ENCODE results near the gene ZDHHC19. TPM values are rescaled to one million over a fixed set of nuclear protein-coding genes. Genes with fewer than 3 reads are reported as not detected.
A peak's percentile ranks its signal among the peaks of the same experiment; 100 is the strongest.
"Not testable (repeated sequence)": the region's sequence is repeated elsewhere in the genome, so short reads cannot be mapped to it uniquely, and the experiment has no call there.

The ZDHHC19 gene
- total and polyA plus RNA-seq, 9 donors: 0.24 to 0.32 TPM; not detected in 7

- not testable (repeated sequence) for H3K27ac ChIP-seq (ENCODE audit: low read length); DNase-seq; H3K36me3 ChIP-seq (ENCODE audit: control insufficient read depth, insufficient read depth, low read length); H3K27me3 ChIP-seq (ENCODE audit: control insufficient read depth, insufficient read depth, low read length); H3K9me3 ChIP-seq (replicated peaks; ENCODE audit: control insufficient read depth, low read depth, low read length)
- WGBS (ENCODE audit: insufficient coverage): 81% methylated on average over 5 of the region's 5 CpGs
- peaks cover 28% of the 10 kb centered on the region for H3K4me1 ChIP-seq (ENCODE audit: control insufficient read depth, insufficient read depth, low read length)
- H3K4me3 ChIP-seq (ENCODE audit: low read length): peak overlapping the region; percentile 39
Observed at GRCh38 chr3:196165006-196165575, 46.1 kb downstream of the ZDHHC19 start.

GRCh38 chr3:196164576-196164975 lies 46.6 kb downstream of the ZDHHC19 start:
- Histone ChIP-seq H3K4me3 (ENCODE audit: low read length) (peak overlapping the region; percentile 39), H3K4me1 (ENCODE audit: control insufficient read depth, insufficient read depth, low read length) (peaks cover 28% of the 10 kb centered on the region), H3K9me3 (replicated peaks; ENCODE audit: control insufficient read depth, low read depth, low read length) (no peaks in the 10 kb centered on the region), H3K27ac (ENCODE audit: low read length) (peak overlapping the region; percentile 74), H3K36me3 (ENCODE audit: control insufficient read depth, insufficient read depth, low read length) (no peaks in the 10 kb centered on the region), H3K27me3 (ENCODE audit: control insufficient read depth, insufficient read depth, low read length) (no peaks in the 10 kb centered on the region)
- DNase-seq: no peak
- 100% methylated on average over 2 of the region's 2 CpGs for WGBS (ENCODE audit: insufficient coverage)

- peaks cover 23% of the 10 kb centered on the region for H3K4me1 ChIP-seq (ENCODE audit: control insufficient read depth, insufficient read depth, low read length)
- WGBS (ENCODE audit: insufficient coverage): 36% methylated on average over 16 of the region's 24 CpGs
Observed at GRCh38 chr3:196163666-196164493, 47.3 kb downstream of the ZDHHC19 start.

GRCh38 chr3:196163212-196163611 lies 48.0 kb downstream of the ZDHHC19 start:
- Histone ChIP-seq H3K27me3 (ENCODE audit: control insufficient read depth, insufficient read depth, low read length) (no peaks in the 10 kb centered on the region), H3K4me1 (ENCODE audit: control insufficient read depth, insufficient read depth, low read length) (peaks cover 20% of the 10 kb centered on the region), H3K27ac (ENCODE audit: low read length) (peak overlapping the region; percentile 74), H3K9me3 (replicated peaks; ENCODE audit: control insufficient read depth, low read depth, low read length) (no peaks in the 10 kb centered on the region), H3K36me3 (ENCODE audit: control insufficient read depth, insufficient read depth, low read length) (no peaks in the 10 kb centered on the region), H3K4me3 (ENCODE audit: low read length) (no peak overlapping the region)
- no peak for DNase-seq
- no CpG with 5 or more reads among the region's 6 CpGs for WGBS (ENCODE audit: insufficient coverage)

More at GRCh38 chr3:196163666-196164493, 47.3 kb downstream of the ZDHHC19 start:
- Histone ChIP-seq H3K9me3 (replicated peaks; ENCODE audit: control insufficient read depth, low read depth, low read length) (no peaks in the 10 kb centered on the region), H3K27me3 (ENCODE audit: control insufficient read depth, insufficient read depth, low read length) (no peaks in the 10 kb centered on the region), H3K27ac (ENCODE audit: low read length) (peak overlapping the region; percentile 74), H3K36me3 (ENCODE audit: control insufficient read depth, insufficient read depth, low read length) (no peaks in the 10 kb centered on the region), H3K4me3 (ENCODE audit: low read length) (peak overlapping the region; percentile 39)
- DNase-seq: peak; percentile 69

GRCh38 chr3:196162679-196163078 lies 48.5 kb downstream of the ZDHHC19 start:
- Histone ChIP-seq H3K9me3 (replicated peaks; ENCODE audit: control insufficient read depth, low read depth, low read length) (no peaks in the 10 kb centered on the region), H3K36me3 (ENCODE audit: control insufficient read depth, insufficient read depth, low read length) (no peaks in the 10 kb centered on the region), H3K27ac (ENCODE audit: low read length) (no peak overlapping the region), H3K4me3 (ENCODE audit: low read length) (no peak overlapping the region), H3K4me1 (ENCODE audit: control insufficient read depth, insufficient read depth, low read length) (peaks cover 20% of the 10 kb centered on the region), H3K27me3 (ENCODE audit: control insufficient read depth, insufficient read depth, low read length) (no peaks in the 10 kb centered on the region)
- WGBS (ENCODE audit: insufficient coverage): 69% methylated on average over 8 of the region's 9 CpGs
- no peak for DNase-seq

GRCh38 chr3:196159952-196160804 lies 51.0 kb downstream of the ZDHHC19 start:
- Histone ChIP-seq H3K36me3 (ENCODE audit: control insufficient read depth, insufficient read depth, low read length) (no peaks in the 10 kb centered on the region), H3K27ac (ENCODE audit: low read length) (no peak overlapping the region), H3K4me1 (ENCODE audit: control insufficient read depth, insufficient read depth, low read length) (peaks cover 19% of the 10 kb centered on the region), H3K9me3 (replicated peaks; ENCODE audit: control insufficient read depth, low read depth, low read length) (no peaks in the 10 kb centered on the region), H3K4me3 (ENCODE audit: low read length) (no peak overlapping the region), H3K27me3 (ENCODE audit: control insufficient read depth, insufficient read depth, low read length) (no peaks in the 10 kb centered on the region)
- peak; percentile 53 for DNase-seq
- WGBS (ENCODE audit: insufficient coverage): 53% methylated on average over 8 of the region's 15 CpGs

- H3K27ac ChIP-seq (ENCODE audit: low read length): no peak overlapping the region
Observed at GRCh38 chr3:196159526-196159925, 51.7 kb downstream of the ZDHHC19 start.

GRCh38 chr3:196156160-196156559 lies 55.0 kb downstream of the ZDHHC19 start:
- no peak for DNase-seq
- Histone ChIP-seq H3K9me3 (replicated peaks; ENCODE audit: control insufficient read depth, low read depth, low read length) (no peaks in the 10 kb centered on the region), H3K4me3 (ENCODE audit: low read length) (no peak overlapping the region), H3K27ac (ENCODE audit: low read length) (no peak overlapping the region), H3K27me3 (ENCODE audit: control insufficient read depth, insufficient read depth, low read length) (no peaks in the 10 kb centered on the region), H3K36me3 (ENCODE audit: control insufficient read depth, insufficient read depth, low read length) (no peaks in the 10 kb centered on the region), H3K4me1 (ENCODE audit: control insufficient read depth, insufficient read depth, low read length) (no peaks in the 10 kb centered on the region)
- 76% methylated on average over 5 of the region's 6 CpGs for WGBS (ENCODE audit: insufficient coverage)

More at GRCh38 chr3:196159526-196159925, 51.7 kb downstream of the ZDHHC19 start:
- no peak overlapping the region for H3K4me3 ChIP-seq (ENCODE audit: low read length)
- no peak for DNase-seq
- 90% methylated on average over 6 of the region's 13 CpGs for WGBS (ENCODE audit: insufficient coverage)
- H3K9me3 ChIP-seq (replicated peaks; ENCODE audit: control insufficient read depth, low read depth, low read length): no peaks in the 10 kb centered on the region
- peaks cover 14% of the 10 kb centered on the region for H3K4me1 ChIP-seq (ENCODE audit: control insufficient read depth, insufficient read depth, low read length)
- no peaks in the 10 kb centered on the region for H3K36me3 ChIP-seq (ENCODE audit: control insufficient read depth, insufficient read depth, low read length)
- no peaks in the 10 kb centered on the region for H3K27me3 ChIP-seq (ENCODE audit: control insufficient read depth, insufficient read depth, low read length)

GRCh38 chr3:196150481-196150880 lies 60.7 kb downstream of the ZDHHC19 start:
- 54% methylated on average over 2 of the region's 3 CpGs for WGBS (ENCODE audit: insufficient coverage)

GRCh38 chr3:196149831-196150301 lies 61.3 kb downstream of the ZDHHC19 start:
- no peaks in the 10 kb centered on the region for H3K27me3 ChIP-seq (ENCODE audit: control insufficient read depth, insufficient read depth, low read length)
- 84% methylated on average over 6 of the region's 7 CpGs for WGBS (ENCODE audit: insufficient coverage)
- no peaks in the 10 kb centered on the region for H3K36me3 ChIP-seq (ENCODE audit: control insufficient read depth, insufficient read depth, low read length)
- no peaks in the 10 kb centered on the region for H3K4me1 ChIP-seq (ENCODE audit: control insufficient read depth, insufficient read depth, low read length)
- no peaks in the 10 kb centered on the region for H3K9me3 ChIP-seq (replicated peaks; ENCODE audit: control insufficient read depth, low read depth, low read length)
- H3K4me3 ChIP-seq (ENCODE audit: low read length): no peak overlapping the region
- no peak for DNase-seq
- H3K27ac ChIP-seq (ENCODE audit: low read length): no peak overlapping the region

More at GRCh38 chr3:196150481-196150880, 60.7 kb downstream of the ZDHHC19 start:
- no peak overlapping the region for H3K4me3 ChIP-seq (ENCODE audit: low read length)
- no peaks in the 10 kb centered on the region for H3K9me3 ChIP-seq (replicated peaks; ENCODE audit: control insufficient read depth, low read depth, low read length)
- H3K4me1 ChIP-seq (ENCODE audit: control insufficient read depth, insufficient read depth, low read length): no peaks in the 10 kb centered on the region
- no peak for DNase-seq
- H3K27me3 ChIP-seq (ENCODE audit: control insufficient read depth, insufficient read depth, low read length): no peaks in the 10 kb centered on the region
- H3K36me3 ChIP-seq (ENCODE audit: control insufficient read depth, insufficient read depth, low read length): no peaks in the 10 kb centered on the region
- H3K27ac ChIP-seq (ENCODE audit: low read length): no peak overlapping the region
